ENCODE data around the gene APBA3. TPM values are rescaled to one million over a fixed set of nuclear protein-coding genes. Genes with fewer than 3 reads are reported as not detected.

APBA3 gene, protein sequence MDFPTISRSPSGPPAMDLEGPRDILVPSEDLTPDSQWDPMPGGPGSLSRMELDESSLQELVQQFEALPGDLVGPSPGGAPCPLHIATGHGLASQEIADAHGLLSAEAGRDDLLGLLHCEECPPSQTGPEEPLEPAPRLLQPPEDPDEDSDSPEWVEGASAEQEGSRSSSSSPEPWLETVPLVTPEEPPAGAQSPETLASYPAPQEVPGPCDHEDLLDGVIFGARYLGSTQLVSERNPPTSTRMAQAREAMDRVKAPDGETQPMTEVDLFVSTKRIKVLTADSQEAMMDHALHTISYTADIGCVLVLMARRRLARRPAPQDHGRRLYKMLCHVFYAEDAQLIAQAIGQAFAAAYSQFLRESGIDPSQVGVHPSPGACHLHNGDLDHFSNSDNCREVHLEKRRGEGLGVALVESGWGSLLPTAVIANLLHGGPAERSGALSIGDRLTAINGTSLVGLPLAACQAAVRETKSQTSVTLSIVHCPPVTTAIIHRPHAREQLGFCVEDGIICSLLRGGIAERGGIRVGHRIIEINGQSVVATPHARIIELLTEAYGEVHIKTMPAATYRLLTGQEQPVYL
- total RNA-seq, result 12.1 and 12.5 TPM in 2 replicates

DNA sequence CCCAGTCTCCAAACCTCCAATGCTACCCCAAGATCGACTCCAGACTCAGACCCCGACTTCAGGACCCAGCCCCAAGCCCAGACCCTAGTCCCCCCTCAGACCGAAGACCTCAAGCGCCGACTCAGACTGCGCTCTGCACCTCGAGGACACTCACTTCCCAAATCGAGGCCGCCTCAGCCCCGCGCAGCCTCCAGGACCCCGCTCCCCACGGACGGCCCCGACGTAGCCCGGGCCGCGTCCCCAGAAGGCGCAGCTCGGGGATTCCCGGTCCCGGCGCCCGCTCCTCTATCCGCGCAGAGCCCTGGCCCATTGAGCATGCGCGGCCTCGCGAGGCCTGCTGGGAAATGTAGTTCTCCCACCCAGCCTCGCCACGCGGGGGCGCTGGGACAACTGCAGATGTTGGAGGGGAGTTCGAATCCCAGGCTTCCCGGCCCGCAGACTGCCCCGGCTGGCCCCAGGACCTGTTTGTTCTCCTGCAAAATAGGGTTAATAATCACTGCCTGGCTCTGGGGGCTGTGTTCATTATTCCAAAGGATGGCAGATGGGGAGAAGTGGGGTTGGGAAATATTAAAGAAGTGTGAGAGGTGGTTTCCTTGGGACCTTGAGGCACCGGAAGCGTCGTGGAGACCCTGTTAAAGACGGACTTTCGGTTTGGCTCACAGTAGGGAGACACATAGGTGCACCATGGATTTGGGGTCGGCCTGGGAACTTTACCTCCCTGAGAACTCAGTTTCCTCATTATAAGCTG lies at the start of gene APBA3:
APBA3 (minus strand) TSS at position 311 of the 748 bp plus-strand sequence. CDS start 1,428 bp downstream, outside the sequence.

DNA sequence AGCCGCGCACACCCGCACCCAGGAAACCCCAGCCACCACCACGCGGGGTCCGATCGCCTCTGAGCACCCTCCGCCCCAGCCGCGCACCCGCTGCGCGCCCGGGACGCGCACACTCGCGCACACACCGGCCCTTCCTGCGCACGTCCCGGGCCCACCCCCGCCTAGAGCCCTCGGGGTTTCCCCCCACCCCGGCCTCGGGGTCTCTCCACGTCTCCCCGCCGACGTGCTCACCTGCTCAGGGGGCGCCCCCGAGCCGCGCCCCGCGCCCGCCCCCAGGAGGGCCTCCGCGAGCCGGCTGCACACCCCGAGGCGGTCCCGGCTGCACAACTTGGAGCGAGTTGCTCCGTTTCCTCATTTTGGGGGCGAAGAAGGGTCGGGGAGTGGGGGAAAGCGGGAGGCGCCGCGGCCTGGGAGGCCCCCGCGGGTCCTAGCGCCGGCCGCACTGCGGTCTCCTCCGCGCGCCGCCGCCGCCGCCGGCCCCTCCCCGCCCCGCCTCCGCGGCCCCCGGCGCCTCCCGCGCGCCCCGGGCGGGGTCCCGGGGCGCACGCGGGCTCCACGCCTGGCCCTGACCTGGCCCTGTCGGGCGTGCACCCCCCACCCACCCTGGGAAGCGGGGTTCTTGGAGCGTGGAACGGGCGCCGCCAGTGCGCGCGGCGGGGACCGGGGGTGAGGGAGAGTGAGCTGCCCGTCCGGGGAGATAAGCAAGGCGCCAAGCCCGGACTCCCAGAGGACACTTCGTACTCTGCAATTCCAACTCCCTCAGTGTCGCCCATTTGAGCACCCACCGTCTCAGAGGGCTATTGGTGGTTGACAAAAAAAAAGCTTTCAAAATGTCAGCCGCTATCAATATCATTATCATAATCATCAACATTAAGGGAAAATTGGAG lies 24.7 kb upstream of the APBA3 start, which contains the start of gene MATK:
MATK (minus strand) TSS at position 444 of the 887 bp plus-strand sequence. CDS start 1,246 bp downstream, outside the sequence.

DNA sequence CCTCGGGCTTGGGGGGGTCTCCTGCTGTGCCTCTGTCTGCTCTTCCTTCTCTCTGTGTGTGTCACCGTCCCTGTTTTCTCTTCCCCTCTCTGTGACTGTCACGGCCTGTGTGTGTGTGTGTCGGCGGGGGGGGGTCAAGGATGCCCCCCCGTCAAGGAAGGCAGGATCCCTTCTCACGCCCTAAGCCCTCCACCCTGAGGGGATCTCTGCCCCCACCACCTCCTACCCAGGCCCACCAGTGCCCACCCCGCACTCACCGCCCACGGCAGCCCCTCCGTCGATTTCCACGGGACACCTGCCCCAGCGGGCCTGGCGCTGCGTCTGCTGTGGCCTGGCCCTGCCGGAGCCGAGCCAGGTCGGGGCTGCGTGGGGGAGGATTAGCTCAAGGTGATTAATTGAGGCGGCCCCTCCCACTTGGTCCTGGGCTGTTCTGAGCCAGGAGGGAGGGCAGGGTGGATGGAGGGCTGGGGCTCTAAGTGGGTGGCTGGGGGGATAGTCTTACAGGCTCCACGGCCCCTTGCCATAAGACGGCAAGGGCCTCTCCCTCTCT lies 10.5 kb upstream of the APBA3 start, which contains the start of gene RAX2:
RAX2 (minus strand) TSS at position 323 of the 550 bp plus-strand sequence. CDS start 486 bp downstream, outside the sequence.

DNA sequence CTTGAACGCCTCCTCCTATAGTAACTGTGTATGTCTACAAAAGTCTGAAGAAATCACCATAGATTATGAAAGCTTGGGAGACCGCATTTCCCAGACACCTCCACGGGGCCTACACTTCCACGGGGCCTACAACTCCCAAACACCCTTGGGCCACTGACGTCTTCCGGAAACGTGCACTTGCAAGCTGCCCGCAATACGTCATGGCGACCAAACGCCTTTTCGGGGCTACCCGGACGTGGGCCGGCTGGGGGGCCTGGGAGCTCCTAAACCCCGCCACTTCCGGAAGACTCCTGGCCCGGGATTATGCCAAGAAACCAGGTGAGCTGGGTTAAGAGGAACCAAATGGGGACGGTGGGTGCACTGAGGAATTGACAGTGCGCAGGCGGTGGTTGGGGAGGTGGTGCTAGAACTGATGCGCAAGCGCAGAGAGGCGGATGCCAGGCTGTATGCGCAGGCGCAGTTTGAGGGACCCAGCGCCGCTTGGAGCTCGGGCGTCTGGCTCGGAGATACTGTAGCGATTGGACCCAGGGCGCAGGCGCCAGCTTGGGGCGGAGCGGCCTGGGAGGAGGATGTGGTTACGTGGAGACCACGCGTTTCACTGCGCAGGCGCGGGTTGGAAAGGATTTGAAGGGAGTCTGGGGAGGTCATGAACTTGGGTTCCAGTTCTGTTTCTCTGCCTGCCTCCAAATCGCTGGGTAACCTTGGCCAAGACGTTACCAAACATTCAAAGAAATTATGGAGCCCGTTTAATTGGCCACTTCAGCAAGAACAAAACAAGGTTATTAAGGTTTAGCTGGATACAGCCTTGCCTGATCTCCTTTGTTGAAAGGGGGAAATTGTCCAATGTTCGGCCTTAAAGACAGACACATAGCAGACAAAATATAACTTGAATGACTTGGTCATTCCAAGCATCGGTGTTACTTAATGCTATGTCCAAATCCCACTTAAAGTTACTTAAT lies 1.3 kb upstream of the APBA3 start, which contains the start of gene MRPL54:
MRPL54 (plus strand) TSS at position 182 of the 959 bp plus-strand sequence; CDS start at position 201, 19 bp downstream.

DNA sequence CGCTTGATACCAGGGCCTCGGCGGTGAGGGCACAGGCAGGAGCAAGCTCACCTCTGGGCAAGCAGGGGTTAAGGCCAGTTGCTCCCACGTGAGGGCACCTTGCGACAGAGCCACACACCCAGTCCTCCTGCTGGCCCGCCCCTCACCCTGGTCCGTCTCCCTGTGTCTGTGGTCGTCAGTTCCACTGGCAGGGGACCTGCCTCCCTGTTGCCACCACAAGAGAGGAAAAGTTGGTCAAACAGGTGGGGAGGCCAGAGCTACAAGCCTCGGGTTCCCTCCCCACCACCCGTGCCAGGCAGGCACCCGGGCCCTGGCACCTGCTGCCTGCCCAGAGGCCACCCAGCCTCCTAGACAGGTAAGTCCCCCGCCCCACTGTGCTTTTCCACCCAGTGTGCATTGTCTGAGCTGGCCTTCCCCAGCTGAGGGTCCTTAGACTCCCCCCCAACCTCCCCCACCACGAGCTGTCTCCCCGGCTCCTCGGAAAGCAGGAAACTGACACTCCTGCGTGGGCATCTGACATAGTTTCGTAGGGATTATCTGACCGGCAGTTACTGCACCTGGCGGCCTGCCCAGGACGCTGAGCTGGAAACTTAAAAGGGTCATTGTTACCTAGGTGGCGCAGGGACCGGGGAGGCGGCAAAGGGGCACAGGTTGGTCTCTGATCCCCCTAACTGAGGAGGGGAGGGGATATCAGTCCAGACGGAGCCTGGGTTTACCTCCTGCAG lies 53.1 kb downstream of the APBA3 start, which contains the start of gene TJP3:
TJP3 (plus strand) TSS at position 178 of the 725 bp plus-strand sequence. CDS start 20,049 bp downstream, outside the sequence.

Other genes starting within 250 kb of the APBA3 start
- gene TEKTIP1, start 222.5 kb downstream of the APBA3 start, total RNA-seq, result not detected in 2 replicates
- gene MFSD12, start 204.1 kb downstream of the APBA3 start, total RNA-seq, result 57.7 and 87.0 TPM in 2 replicates
- 67.4 and 88.1 TPM in 2 replicates for gene HMG20B, start 188.7 kb downstream of the APBA3 start, total RNA-seq
- 0.09 TPM in 1 of 2 replicates, not detected in the other for gene GIPC3, start 176.2 kb downstream of the APBA3 start, total RNA-seq
- gene TBXA2R, start 154.8 kb downstream of the APBA3 start, total RNA-seq, result 1.1 and 1.5 TPM in 2 replicates
- gene CACTIN, start 134.9 kb downstream of the APBA3 start, total RNA-seq, result 23.8 and 30.3 TPM in 2 replicates
- gene PIP5K1C, start 61.2 kb downstream of the APBA3 start, total RNA-seq, result 20.3 and 33.6 TPM in 2 replicates
- under 0.01 TPM in 1 of 2 replicates, not detected in the other for gene TJP3, start 53.3 kb downstream of the APBA3 start, total RNA-seq
- 16.6 and 54.7 TPM in 2 replicates for gene MRPL54, start 990 bp upstream of the APBA3 start, total RNA-seq
- gene RAX2, start 10.5 kb upstream of the APBA3 start, total RNA-seq, result not detected in 2 replicates
- gene MATK, start 24.7 kb upstream of the APBA3 start, total RNA-seq, result 0.16 TPM in 1 of 2 replicates, not detected in the other
- gene ZFR2, start 107.3 kb upstream of the APBA3 start, total RNA-seq, result not detected in 2 replicates
- gene ATCAY, start 119.0 kb upstream of the APBA3 start, total RNA-seq, result not detected in 2 replicates
- not detected in 2 replicates for gene NMRK2, start 171.4 kb upstream of the APBA3 start, total RNA-seq
- 105 and 154 TPM in 2 replicates for gene DAPK3, start 209.4 kb upstream of the APBA3 start, total RNA-seq
- gene EEF2, start 223.8 kb upstream of the APBA3 start, total RNA-seq, result 2,991 and 4,523 TPM in 2 replicates
- 9.8 and 13.6 TPM in 2 replicates for gene PIAS4, start 246.0 kb upstream of the APBA3 start, total RNA-seq

Measured in bronchial smooth muscle cell (primary cell).